ENCODE results near the gene BRWD1.
"Not testable (repeated sequence)": the region's sequence is repeated elsewhere in the genome, so short reads cannot be mapped to it uniquely, and the experiment has no call there.

BRWD1 gene

GRCh38 chr21:39281207-39281606 is 32.2 kb downstream of the BRWD1 start:
- no peak for DNase-seq

GRCh38 chr21:39269620-39270019 is 43.8 kb downstream of the BRWD1 start:
- no peak for DNase-seq

GRCh38 chr21:39265603-39266002 is 47.8 kb downstream of the BRWD1 start:
- no peak for DNase-seq

GRCh38 chr21:39263372-39263771 is 50.1 kb downstream of the BRWD1 start:
- no peak for DNase-seq

GRCh38 chr21:39258207-39258606 is 55.2 kb downstream of the BRWD1 start:
- DNase-seq, result no peak

- DNase-seq, result no peak
These were observed 62.1 kb downstream of the BRWD1 start for GRCh38 chr21:39251326-39251725.

- DNase-seq, result no peak
These were observed 75.2 kb downstream of the BRWD1 start for GRCh38 chr21:39238275-39238674.

- peak; percentile 44 for DNase-seq
These were observed 80.6 kb downstream of the BRWD1 start for GRCh38 chr21:39232861-39233291.

- no peak for DNase-seq
These were observed 88.5 kb downstream of the BRWD1 start for GRCh38 chr21:39224930-39225329.

GRCh38 chr21:39221997-39222486 is 91.4 kb downstream of the BRWD1 start:
- DNase-seq, result no peak

GRCh38 chr21:39221282-39221996 is 92.0 kb downstream of the BRWD1 start:
- no peak for DNase-seq

GRCh38 chr21:39220875-39221274 is 92.6 kb downstream of the BRWD1 start:
- not testable (repeated sequence) for DNase-seq

- no peak for DNase-seq
These were observed 93.3 kb downstream of the BRWD1 start for GRCh38 chr21:39220150-39220549.

- no peak for DNase-seq
These were observed 95.4 kb downstream of the BRWD1 start for GRCh38 chr21:39218082-39218409.

- no peak for DNase-seq
These were observed 95.9 kb downstream of the BRWD1 start for GRCh38 chr21:39217356-39218081.

GRCh38 chr21:39216290-39216689 is 97.1 kb downstream of the BRWD1 start:
- no peak for DNase-seq

GRCh38 chr21:39215078-39215477 is 98.4 kb downstream of the BRWD1 start:
- no peak for DNase-seq

- no peak for DNase-seq
These were observed 104.1 kb downstream of the BRWD1 start for GRCh38 chr21:39209334-39209688.

- DNase-seq, result no peak
These were observed 104.7 kb downstream of the BRWD1 start for GRCh38 chr21:39208624-39209333.

- DNase-seq, result no peak
These were observed 109.3 kb downstream of the BRWD1 start for GRCh38 chr21:39204134-39204533.

GRCh38 chr21:39198800-39199199 is 114.6 kb downstream of the BRWD1 start:
- DNase-seq, result no peak

- DNase-seq, result no peak
These were observed 115.8 kb downstream of the BRWD1 start for GRCh38 chr21:39197448-39198233.

GRCh38 chr21:39196838-39197237 is 116.6 kb downstream of the BRWD1 start:
- DNase-seq, result no peak
